GM21825 (cell line): ENCODE measurements around the gene MUC12.

Source experiments
- ATAC-seq: cut with Tn5 transposase; IDR thresholded peaks from one replicate; pipeline ENCODE4 v1.9.1; 2021; ENCODE audit warnings: mild to moderate bottlenecking, moderate library complexity; ENCODE audit not compliant: unreplicated experiment

MUC12 gene

GRCh38 chr7:100952641-100953040, 16.7 kb upstream of the MUC12 start:
- no peak for ATAC-seq

- no peak for ATAC-seq
Measured at GRCh38 chr7:100957832-100958421, 11.4 kb upstream of the MUC12 start.

DNA sequence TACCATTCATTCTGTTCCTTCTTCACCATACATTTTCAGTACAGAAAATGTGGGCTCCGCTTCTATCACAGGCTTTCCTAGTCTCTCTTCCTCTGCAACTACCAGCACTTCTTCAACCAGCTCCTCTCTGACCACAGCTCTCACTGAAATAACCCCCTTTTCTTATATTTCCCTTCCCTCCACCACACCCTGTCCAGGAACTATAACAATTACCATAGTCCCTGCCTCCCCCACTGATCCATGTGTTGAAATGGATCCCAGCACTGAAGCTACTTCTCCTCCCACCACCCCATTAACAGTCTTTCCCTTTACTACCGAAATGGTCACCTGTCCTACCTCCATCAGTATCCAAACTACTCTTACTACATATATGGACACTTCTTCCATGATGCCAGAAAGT, 9.5 kb upstream of the MUC12 start:
- ATAC-seq = no peak

DNA sequence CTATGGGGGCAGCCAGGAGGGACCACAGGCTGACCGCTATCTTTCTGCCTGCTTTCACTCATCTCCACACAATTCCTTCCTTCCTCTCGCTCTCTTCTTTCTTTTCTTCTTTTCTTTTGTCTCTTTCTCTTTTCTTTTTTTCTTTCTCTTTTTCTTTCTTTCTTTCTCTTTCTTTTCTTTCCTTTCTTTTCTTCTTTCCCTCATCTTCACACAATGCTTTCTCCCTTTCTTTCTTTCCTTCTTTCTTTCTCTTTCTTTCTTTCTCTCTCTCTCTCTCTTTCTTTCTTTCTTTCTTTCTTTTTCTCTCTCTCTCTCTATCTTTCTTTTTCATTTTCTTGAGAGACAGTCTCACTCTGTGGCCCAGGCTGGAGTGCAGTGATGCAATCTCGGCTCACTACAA, 6.8 kb upstream of the MUC12 start:
- no peak for ATAC-seq

- ATAC-seq = no peak
Measured at GRCh38 chr7:100963386-100963785, 6.0 kb upstream of the MUC12 start.

DNA sequence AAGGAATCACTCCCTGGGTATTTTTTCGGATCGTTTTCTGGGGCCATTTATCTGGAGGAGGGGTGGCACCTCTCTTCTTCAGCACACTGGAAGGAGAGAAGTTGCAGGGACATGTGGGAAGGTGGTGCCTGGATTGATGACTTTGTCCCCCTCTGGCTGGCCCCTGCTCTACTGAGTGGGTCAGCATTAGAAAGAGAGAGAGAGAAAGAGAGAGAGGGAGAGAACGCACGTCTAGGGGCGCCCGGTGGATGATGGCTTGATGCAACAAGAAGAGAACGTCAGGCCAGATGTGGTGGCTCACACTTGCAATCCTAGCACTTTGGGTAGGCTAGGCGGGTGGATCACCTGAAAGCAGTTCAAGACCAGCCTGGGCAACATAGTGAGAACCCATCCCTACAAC, 5.5 kb upstream of the MUC12 start:
- no peak for ATAC-seq

- ATAC-seq = no peak
Measured at GRCh38 chr7:100964630-100965029, 4.7 kb upstream of the MUC12 start.

- no peak for ATAC-seq
Measured at GRCh38 chr7:100965045-100965722, 4.2 kb upstream of the MUC12 start.

DNA sequence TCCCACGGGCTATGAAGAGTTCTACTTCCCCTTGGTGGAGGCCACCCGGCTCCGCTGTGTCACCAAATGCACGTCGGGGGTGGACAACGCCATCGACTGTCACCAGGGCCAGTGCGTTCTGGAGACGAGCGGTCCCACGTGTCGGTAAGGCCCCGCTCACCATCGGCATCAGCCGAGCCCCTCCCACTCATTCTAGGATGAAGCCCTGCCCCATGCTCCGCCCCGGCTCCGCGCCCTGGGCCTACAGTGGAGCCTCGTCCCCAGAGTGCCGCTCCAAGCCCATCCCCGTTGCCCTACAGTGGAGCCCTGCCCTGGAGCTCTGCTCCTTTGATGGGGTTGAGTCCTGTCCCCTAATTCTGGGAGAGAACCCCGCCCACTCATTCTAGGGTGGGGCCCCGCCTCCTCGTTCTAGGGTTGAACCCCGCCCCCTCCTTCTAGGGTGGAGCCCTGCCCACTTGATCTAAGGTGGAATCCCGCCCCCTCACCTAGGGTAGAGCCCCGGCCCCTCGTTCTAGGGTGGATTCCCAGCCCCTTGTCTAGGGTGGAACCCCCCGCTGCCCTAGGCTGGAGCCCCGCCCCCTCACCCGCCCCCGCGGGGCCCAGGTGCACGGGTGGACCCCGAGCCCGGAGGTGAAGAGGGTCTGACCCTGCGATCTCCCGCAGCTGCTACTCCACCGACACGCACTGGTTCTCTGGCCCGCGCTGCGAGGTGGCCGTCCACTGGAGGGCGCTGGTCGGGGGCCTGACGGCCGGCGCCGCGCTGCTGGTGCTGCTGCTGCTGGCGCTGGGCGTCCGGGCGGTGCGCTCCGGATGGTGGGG, 3.4 kb upstream of the MUC12 start:
- peak; percentile 56 for ATAC-seq

- no peak for ATAC-seq
Measured at GRCh38 chr7:100966542-100967291, 2.6 kb upstream of the MUC12 start.

DNA sequence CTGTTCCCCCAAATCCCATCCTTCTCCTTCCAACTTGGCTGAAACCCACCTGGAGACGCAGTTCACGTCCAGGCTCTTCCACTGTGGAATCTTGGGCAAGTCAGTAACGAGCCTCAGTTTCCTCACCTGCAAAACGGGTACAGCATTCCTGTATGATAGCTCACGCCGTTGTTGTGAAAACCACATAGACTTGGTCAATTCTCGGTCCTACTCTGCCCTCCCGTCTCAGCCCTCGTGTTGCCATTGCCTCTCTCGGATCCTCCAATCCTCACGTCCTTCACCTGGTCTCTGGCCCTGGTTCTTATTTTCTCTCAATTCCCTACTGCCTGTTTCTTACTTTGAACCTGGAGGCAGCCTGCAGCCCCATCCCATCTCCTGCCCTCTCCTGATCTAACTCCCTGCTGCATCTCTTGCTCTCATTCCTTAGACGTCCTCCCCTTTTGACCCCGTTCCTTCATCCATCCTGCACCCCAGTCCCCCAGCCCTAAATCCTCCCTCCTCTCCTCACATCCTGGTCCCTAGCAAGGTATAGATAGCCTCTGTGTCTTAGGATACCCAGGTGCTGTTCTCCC, 2.0 kb upstream of the MUC12 start:
- ATAC-seq = no peak

GRCh38 chr7:100968031-100968430, 1.3 kb upstream of the MUC12 start:
- ATAC-seq = no peak

GRCh38 chr7:100968650-100969049, 715 bp upstream of the MUC12 start:
- no peak for ATAC-seq

GRCh38 chr7:100971111-100972001, 2.0 kb downstream of the MUC12 start:
- ATAC-seq = no peak

DNA sequence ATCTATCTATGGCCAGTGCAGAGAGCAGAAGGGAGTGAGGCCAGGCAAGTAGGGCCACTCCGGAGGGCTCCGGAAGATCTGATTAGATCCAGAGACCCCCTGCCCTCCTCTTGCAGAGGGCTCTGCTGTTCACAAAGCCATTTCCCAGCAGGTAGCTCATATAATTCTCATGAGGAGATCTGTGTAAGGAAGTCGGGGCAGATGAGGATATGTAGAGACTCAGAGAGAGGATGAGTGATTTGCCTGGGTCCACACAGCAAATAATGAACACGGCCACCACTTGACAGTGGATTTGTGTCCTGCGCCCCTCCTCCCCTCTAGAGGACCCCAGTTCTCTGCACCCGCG, 2.6 kb downstream of the MUC12 start:
- no peak for ATAC-seq

DNA sequence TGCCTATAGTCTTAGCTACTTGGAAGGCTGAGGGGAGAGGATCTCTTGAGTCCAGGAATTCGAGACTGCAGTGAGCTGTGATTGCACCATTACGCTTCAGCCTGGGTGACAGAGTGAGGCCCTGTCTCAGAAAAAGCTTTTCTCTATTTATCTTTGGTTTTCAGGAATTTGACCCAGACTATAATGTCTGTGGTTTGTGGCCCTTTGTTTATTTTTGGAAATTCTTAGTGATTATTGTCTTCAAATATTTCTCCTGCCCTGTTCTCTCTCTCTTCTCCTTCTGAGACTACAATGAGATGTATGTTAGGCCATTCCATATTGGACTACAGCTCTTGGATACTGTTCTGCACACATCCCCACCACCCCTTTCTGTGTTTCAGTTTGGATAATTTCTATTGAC, 4.7 kb downstream of the MUC12 start:
- no peak for ATAC-seq

GRCh38 chr7:100975371-100975821, 6.0 kb downstream of the MUC12 start:
- ATAC-seq = no peak

GRCh38 chr7:100978300-100978699, 8.9 kb downstream of the MUC12 start:
- no peak for ATAC-seq

GRCh38 chr7:100983451-100984187, 14.3 kb downstream of the MUC12 start:
- no peak for ATAC-seq
